GM11168 (cell line): ENCODE results near the gene GBX1.

Source experiments
- in situ Hi-C: fragments of 300-500 bp; cut with MboI; formaldehyde crosslinking; loops from one replicate; pipeline ENCODE4 v1.12.0; 2022; ENCODE audit warnings: low sequenced_read_pairs; ENCODE audit not compliant: unreplicated experiment

Gene GBX1

DNA sequence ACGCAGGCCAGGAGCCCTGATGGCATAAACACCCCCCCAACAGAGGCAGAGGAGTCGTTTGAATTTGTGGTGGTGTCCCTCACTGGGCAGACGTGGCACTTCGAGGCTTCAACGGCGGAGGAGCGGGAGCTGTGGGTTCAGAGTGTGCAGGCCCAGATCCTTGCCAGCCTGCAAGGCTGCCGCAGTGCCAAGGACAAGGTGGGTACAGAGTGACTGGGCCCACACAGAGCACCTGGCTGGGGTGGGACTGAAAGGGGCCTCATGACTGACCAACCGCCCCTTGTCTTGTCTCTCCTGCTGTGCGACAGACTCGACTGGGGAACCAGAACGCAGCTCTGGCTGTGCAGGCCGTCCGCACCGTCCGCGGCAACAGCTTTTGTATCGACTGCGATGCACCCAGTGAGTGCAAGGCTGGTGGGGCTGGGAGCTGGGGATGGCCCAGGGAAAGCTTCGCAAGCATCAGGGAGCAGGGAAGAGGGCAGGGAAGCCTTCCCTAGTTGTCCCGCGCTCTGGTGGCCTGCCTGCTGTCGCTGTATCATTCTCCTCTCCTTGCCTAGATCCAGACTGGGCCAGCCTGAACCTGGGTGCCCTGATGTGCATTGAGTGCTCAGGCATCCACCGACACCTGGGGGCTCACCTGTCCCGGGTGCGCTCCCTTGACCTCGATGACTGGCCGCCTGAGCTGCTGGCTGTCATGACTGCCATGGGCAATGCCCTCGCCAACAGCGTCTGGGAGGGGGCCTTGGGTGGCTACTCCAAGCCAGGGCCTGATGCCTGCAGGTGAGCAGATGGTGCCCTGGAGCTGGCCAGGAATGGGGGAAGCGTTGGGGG lies 25.4 kb downstream of the GBX1 start:
- in situ Hi-C loops, result no loop called here

DNA sequence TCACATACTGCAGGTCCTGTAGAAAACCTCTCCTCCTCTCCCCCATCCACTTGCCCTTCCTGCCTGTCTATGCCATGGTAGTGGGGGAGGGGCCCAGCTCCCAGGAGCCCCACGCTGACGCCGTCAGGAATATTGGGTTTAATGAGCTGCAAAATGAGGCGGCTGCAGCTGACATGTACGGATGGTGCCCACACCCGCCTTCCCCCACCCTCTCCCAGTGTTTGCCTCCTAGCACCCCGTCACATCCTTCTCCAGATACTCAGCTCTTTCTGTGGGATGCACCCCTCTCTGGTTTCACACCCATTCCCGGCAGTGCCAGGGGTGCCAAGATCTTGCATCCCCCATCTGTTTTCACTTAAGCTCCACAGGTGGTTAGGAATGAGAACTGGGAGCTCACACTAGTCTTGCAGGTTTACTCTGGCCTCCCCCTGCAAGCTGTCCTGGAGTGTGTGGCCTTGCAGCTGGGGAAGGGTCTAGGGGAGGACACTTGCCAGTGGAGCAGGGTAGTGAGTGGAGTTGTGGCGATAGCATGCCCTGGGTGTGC lies 26.1 kb downstream of the GBX1 start:
- in situ Hi-C loops, result no loop called here

DNA sequence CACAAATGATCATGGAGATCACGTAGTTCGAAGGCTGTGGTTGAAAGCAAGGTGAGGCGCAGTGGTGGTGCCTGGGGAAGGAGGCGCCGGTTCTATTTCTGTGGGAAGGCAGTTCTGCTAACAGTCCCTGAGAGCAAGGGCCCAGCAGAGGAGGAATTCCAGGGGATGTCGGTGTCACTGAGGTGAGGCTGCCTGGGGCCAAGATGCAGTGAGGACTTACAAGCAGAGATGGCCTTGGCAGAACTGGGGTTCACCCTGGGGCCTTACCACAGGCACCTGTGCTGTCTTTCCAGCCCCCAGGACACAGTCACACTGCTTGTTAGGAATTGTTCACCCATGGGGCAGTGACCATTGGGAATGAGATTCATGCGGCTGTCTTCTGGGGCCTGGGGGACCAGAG lies 26.7 kb downstream of the GBX1 start:
- in situ Hi-C loops, result no loop called here

DNA sequence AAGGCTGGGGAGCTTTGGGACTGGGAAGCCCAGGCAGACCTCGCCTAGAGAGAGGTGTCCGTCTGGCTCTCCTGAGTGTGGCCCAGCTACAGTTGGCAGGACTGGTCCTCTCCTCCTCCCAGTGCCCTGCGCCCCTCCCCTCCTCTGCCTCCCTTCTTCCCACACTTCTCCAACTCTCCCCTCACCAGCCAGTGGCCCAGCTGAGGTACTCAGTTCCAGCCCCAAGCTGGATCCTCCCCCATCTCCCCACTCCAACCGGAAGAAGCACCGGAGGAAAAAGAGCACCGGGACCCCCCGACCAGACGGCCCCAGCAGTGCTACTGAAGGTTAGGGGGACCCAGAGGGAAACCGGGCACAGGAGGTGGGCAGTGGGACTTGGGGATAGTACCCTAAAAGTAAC lies 27.7 kb downstream of the GBX1 start:
- in situ Hi-C loops, result no loop called here

DNA sequence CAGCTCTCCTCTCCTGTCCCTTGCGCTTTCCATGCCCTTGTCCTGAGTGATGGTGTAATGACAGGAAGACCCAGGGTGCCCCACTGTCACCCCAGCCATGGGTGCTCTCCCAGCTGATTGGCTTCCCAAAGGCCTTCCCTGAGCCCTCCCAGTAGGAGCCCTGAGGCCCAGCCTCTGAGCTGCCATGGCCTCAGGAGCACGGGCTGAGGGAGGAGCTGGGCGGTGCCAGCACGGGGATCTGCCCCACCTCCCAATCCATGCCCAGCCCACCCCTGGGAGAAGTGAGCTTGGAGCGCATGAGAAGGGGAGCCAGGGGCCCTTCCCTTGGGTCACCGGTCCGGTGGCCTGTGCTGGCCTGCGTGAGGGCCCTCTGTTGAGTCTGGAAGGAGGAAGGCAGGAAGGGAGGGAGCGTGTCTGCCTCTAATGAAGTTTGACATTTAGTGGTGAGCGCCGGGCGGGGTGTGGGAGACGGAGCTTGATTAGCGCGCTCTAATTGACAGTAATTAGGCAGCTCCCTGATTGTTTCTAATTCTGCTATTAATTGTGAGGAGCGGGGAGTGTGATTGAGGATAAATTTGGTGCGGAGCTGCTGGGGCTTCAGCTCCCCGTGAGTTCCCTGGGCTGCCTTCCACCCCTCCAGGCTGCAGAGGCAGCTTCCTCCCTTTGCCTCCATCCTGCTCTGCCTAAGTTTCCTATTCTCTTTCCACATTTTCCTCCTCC lies 28.3 kb downstream of the GBX1 start:
- in situ Hi-C loops, result no loop called here

DNA sequence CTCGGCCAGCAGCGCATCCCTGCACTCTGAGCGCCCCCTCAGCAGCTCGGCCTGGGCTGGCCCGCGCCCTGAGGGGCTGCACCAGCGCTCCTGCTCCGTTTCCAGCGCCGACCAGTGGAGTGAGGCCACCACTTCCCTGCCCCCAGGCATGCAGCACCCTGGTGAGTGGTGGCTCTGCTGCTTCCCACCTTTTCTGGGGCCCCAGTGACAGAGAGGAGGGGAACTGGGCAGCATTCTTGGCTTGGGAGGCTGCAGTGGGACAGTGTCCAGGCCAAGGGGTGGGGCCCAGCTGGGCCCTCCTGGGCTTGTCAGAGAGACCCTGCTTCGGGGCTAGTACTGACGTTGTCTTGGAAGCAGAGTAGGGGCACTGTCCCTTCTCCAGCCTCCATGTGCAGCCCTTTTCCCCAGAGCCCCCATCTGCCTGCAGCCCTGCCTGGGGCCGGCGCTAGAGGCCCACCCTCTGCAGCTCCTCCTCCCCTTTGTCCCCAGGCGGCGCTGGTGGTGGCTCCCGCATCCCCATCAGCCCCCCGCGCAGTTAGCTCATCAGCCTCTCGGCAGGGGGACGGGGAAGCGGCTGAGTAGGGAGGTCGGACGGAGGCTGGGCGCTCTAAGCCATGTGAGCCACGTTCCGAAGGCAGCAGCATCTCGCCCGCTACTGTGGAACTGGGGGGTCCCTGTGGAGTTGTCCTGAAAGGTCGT lies 29.2 kb downstream of the GBX1 start:
- in situ Hi-C loops, result no loop called here

DNA sequence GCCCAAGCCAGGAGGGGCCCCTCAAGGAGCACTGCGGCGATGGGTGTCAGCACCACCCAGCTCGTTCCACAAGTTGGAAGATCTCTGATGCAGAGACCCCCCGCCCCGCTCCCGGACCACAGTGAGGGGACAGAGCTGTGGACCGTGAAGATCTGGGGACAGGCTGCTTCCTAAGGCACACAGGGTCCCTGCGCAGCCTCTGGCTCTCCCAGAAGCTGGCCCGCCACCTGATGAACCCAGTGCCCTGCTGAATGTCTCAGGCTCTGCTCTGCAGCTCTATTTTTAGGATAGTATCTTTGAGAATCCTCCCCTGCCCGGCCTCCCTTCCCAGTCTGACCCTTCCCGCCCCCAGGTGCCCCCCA lies 29.7 kb downstream of the GBX1 start:
- in situ Hi-C loops, result no loop called here

DNA sequence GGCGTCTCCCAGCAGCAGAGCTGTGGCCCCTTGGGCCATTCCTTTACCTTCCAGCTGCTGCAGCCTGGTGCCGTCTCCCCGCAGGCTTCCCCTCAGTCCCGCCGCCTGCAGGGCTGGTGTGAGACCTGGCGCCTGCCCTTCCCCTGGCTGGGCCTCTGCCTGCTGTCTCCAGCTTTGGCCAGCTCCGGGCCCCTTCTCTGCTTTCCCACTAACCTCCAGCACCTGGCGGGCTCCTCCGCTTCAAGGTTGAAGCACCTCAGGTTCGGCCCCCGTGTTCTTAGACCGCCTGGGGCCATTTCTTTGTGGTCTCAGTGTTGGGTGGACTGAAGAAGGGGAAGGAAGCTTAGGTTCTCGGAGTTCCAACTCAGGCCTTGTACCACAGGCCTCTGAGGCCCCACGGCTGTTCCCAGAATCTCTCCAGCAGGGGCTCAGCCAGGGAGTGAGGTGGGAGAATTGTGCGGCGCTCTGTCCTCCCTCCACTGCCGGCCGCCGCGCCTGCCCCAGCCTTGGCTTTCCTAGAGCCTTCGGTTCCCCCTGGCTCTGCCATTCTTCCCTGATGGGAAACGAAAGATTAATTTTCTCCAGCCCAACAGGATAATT lies 30.3 kb downstream of the GBX1 start:
- in situ Hi-C loops, result no loop called here

DNA sequence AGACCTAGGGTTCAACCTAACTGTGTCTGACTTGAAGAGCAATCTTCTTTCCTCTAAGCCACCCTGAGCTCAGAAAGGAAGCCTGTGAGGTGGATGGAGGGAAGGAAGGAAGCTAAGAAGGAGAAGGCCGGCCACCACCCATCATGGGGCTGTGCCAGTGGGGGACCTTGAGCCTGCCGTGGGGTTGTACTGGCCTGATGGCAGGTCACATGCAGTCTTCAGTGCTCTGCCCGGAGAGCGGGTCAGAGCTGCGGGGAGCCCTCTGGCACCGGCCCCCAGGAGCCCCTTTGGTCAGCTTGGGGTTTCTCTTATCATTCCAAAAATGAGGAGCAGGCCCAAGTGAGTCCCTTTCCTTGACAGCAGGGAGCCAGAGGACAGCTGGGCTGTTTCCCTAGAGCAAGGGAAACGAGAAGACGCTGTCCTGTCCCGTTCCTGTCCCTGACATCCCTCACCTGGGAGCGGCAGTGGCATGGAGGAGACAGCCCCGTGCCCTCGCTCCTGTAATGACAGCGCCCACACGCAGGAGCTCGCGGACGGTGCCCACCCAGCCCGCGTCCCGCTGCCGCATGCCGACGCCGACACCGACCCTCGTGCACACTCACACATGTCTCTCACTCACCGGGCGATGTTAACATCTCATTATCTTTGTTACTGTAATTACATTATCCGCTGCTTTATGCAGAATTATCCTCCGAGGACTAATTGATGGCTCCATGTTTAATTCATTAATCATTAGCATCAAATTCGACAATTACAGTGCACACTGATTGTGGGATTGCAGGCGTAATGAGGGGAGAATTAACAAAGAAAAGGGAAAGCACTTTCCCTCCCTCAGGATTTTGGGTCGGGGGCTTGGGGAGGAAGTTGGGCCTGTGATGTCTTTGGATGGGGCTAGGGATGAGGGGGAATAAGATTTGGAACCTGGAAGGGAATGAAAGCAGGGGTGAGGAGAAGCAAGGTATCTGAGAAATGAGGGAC lies 31.3 kb downstream of the GBX1 start:
- in situ Hi-C loops, result no loop called here

DNA sequence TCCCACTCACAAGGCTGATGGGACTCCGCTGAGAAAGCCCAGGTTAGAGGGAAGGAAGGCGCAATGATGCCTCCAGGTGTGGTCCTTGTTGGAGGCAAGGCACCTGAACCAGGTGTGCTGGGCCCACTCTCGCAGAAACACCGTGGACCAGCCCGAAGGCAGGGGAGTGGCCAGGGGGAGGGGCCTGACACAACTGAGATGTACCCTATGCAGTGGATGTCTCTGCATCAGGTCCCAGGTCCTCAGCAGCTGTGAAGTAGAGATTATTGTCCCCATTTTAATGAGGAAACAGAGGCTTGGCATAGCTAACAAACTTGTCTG lies 32.0 kb downstream of the GBX1 start:
- in situ Hi-C loops, result no loop called here

DNA sequence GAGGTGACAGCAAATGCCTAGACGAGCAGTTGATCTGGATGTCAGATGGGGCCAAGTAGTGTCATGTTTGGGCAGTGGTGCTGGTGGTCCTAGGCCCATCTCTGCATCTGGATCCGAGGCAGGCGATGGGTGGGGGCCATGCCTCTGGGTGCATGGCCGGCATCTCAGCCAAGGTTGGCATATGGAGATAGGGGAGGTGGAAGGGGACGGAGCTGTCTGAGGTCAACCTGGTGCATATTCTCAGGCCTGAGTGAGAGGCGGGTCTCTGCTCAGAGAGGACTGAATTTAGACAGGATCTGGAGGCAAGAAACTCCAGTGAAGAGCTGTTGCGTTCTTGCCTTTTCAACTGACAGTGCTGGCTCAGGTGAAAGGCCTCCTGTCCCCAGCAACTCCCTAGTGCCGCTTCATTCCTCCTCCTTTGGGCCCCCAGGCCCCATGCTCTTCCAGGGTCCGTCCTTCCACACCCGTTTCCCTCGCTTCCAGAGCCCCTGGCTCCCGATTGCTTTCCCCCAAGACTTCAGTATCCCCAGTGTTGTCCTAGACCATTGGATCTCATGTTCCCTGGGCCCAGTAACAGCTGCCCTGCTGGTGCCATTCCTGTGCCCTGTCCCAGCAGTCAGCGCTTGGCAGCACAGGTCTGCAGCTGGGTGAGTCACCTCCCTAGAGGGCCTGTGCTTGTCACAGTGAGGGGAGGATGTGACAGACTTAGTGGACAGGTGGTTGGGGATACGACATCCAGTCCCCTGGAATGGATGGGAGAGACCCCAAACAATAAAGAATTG lies 32.6 kb downstream of the GBX1 start:
- in situ Hi-C loops, result no loop called here

DNA sequence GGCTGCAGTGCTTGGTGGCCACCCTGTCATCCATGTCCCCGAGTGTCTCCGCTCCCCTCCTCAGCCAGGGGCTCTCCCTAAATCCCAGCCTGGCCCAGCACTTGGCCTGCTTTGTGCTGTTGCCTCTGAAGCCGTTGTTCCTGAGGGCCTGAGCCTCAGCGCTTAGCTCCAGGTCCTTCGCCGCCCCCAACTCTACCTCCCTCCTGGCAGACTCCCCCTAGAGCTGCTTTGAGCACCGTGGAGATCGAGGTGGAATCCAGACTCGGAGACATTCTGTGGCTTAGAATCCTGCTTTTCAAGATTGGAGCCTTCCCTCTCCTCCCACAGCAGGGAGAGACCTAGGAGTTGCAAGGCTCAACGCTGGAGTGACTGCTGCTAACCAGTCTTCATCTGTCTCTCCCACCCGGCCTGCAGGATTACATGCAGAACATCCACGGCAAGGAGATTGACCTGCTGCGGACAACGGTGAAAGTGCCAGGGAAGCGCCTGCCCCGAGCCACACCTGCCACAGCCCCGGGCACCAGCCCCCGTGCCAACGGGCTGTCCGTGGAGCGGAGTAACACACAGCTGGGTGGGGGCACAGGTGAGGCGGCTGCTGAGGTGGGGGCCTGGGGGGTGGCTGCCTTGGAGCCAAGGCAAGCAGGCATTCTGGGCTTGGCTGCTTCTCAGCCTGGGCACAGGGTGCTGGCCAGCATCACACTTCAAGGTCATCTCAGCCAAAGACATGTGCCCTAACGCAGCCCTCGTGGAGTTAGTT lies 33.3 kb downstream of the GBX1 start:
- in situ Hi-C loops, result no loop called here

DNA sequence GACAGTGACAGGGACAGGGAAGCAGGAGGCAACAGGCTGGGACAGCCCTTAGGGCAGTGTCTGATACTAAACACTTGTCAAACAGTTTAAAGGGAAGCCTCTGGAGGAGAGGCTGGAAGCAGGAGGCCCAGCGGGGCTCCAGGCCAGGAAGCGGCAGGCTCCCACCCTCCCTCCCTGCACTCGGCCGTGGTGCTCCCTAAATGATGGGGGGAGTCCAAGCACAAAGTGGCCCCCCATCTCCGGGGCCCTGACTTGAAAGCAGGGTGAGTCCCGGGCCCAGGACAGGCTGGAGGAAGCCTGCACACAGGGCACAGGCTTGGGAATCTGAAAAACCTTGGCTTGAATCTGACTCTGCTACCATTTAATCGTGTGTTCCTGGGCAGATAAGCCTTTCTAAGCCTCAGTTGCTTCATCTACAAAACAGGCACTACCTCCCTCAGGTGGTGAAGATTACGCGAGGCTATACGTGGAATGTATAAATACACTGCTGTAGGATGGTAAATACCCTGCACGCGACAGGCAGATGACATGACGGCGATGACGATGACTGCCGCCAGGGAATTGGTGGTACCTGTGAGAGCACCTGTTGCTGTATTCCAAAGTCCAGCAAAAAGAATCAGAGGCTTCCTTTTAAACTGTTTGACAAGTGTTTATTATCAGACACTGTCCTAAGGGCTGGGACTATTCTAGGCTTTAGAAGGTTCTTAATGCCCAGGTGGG lies 34.1 kb downstream of the GBX1 start:
- in situ Hi-C loops, result no loop called here

DNA sequence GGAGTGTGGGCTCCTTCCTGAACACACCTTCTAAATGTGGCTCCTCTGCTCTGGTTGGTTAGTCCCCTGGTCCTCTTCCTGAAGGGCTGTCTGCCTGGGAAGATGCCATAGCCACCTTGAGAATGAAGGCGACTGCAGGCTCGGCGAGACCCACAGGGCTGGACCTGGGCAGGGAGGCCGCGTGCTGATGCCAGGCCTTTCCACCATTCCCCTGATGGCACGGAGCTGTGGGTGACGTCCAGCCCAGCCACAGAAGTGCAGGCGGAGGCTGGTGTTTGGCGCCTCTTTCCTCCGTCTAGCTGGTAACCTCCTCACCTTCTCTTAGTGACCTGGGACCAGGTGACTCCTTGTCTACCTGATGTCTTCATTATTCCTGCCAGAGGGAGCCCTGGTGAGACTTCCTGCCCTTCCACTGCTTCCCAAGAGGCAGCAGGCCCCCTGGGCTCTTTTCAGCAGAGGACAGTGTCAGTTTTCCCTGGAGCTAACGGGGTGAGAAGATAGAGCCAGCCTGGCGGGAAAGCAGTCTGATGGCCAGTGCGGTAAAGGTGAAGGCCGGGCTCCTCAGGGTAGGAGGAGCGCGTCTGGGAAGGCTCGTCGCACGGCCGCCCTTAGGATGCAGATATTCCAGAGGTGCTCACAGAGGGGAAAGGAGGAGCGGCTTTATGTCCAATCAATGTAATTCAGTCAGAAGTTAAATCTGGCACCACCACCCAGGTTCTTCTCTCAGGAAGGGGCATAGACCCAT lies 34.9 kb downstream of the GBX1 start:
- in situ Hi-C loops, result no loop called here

DNA sequence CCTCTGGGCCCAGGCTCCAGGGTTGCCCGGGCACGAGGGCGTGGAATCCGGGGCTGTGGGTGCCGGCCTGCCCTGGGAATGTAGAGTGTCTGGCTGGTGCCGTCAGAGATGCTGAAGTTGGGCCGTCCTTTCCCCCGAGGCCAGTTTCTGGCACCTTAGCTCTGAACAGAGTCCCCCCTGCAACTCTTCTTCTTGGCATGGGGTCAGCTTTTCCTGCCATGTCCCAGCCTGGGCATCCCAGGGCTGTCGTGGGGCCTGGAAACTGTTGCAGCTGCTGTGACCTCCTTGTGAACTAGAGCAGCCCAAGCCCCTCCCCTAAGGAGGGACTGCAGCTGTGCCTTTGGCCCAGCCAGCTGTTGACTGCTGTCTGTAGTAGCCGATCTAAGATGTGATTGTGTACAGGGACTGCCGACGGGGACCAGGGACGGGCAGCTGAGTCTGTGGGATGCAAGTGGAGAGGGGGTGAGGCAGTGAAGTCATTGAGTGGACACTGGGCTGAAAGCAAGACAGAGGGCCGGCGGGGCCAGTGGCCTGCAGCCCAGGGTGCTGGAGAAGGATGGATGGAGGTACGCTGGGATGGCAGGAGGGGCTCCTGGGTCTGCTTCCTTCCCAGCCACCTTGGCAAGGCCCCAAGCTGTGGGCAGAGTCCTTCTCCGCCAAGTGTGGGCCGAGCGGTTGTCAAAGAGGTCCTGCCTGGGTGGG lies 35.8 kb downstream of the GBX1 start:
- in situ Hi-C loops, result no loop called here

DNA sequence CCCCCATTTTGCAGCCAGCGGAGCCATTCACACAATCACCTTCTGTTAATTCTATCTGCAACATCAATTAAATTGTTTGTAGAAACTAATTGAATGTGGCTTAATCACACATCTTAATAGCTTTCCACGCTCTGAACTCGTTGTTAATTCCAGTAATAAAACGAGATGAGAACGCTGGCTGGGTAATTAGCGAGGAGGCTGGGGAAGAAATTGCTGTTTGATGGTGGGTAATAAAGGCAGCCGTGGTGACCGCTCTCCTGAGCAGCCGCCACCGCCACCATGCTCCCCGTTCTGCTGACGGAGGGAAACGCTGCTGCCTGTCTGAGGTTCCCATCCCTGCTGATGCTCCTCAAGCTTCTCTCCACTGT lies 36.3 kb downstream of the GBX1 start:
- in situ Hi-C loops, result no loop called here
